Adrenal gland (tissue), 12 donors: Measurements from ENCODE around the gene PSMD7. TPM values are rescaled to one million over a fixed set of nuclear protein-coding genes. Genes with fewer than 3 reads are reported as not detected.

Source experiments
- DNase-seq, 7 donors: peaks; one replicate each; pipeline ENCODE4 v3.0.0-alpha.2; 2019 to 2020
- H3K27ac ChIP-seq, 5 donors: fragments of 200-600 bp; sonication (generic) in 4 of 5; 1 replicate in 3 of 5; 2 replicates in 2 of 5; pipeline versions ENCODE4 v1.5.1 to v1.8.0; 2016 to 2020; ENCODE audit warnings: mild to moderate bottlenecking in 1 of 5
- H3K27me3 ChIP-seq: fragments of 200-600 bp; 2 replicates; pipeline ENCODE4 v1.8.0; 2021
- H3K36me3 ChIP-seq, 2 donors: fragments of 200-600 bp; replicated peaks in 1 of 2; 1 replicate in 1 of 2; 2 replicates in 1 of 2; pipeline versions ENCODE4 v1.5.1 to v1.8.0; 2018 to 2022
- H3K4me1 ChIP-seq, 2 donors: fragments of 200-600 bp; replicated peaks in 1 of 2; 1 replicate in 1 of 2; 2 replicates in 1 of 2; pipeline versions ENCODE4 v1.5.1 to v1.8.0; 2018 to 2021
- H3K4me3 ChIP-seq, 4 donors: fragments of 200-600 bp; sonication (generic) in 3 of 4; one replicate each; pipeline ENCODE4 v1.5.1; 2016 to 2018
- H3K9me3 ChIP-seq, 3 donors: fragments of 200-600 bp; sonication (generic) in 1 of 3; replicated peaks in 1 of 3; 1 replicate in 2 of 3; 2 replicates in 1 of 3; pipeline versions ENCODE4 v1.5.1 to v1.8.0; 2016 to 2021
- CTCF ChIP-seq, 6 experiments: fragments of 450-650 bp in 4 of 6; fragments of 200-600 bp in 2 of 6; sonication (generic) in 1 of 6; IDR thresholded peaks; 1 replicate in 5 of 6; 2 replicates in 1 of 6; pipeline versions ENCODE4 v1.5.1 to v1.8.0; 2016 to 2021; ENCODE audit warnings: antibody characterized with exemption in 6 of 6, mild to moderate bottlenecking in 2 of 6, moderate library complexity in 1 of 6
- POLR2A ChIP-seq, 2 donors: fragments of 450-650 bp; IDR thresholded peaks; one replicate each; pipeline ENCODE4 v1.6.1; 2017; ENCODE audit warnings: antibody characterized with exemption in 2 of 2, mild to moderate bottlenecking in 2 of 2, moderate library complexity in 1 of 2
- WGBS, 4 donors: extraction: QIAGEN DNeasy Blood & Tissue Kit in 2 of 4; methylation state at CpG; one replicate each; pipeline versions ENCODE4 v1.1.5 to v1.1.7; 2013 to 2017; 5-methylcytosine and 5-hydroxymethylcytosine counted together
- intact Hi-C, 2 donors: fragments of 100-400 bp; cut with DNase I; formaldehyde crosslinking; loops; one replicate each; pipeline versions ENCODE4 v1.14.1 to v1.15.0; 2022 to 2023
- polyA plus RNA-seq, 3 donors: library from polyadenylated mRNA; stranded (reverse); fragments of 200-250 nt in 2 of 3; fragments of 350-450 nt in 1 of 3; fragmentation: Illumina TruSeq in 1 of 3; extraction: RNeasy Lipid Tissue Mini Kit (QIAGEN cat#74804) in 1 of 3; gene quantifications; one replicate each; pipeline ENCODE4 v1.2.3, GENCODE V29; 2013 to 2014
- total RNA-seq, 9 donors: library from RNA; depleted of rRNA in 4 of 9; stranded (reverse); fragments of >200 nt in 4 of 9; fragments of 120-200 nt in 1 of 9; fragmentation: NEBNext Ultra II Directional in 1 of 9; extraction: Animal tissue kit (Norgen Biotek cat#: 25700) in 1 of 9; gene quantifications; one replicate each; pipeline versions ENCODE4 v1.1.0 to v1.2.4, GENCODE V29; 2013 to 2023
- donor health status: healthy with polysubstance abuse.
- donor health status: Bipolar disorder and iron deficiency.
- donor health status: DM: yes; HTN: yes; CAD: no.
- donor health status: DM: no; HTN: no; CAD: no.
- donor health status: DM: no; HTN: no; CAD: no.
- donor health status: DM: yes; HTN: yes; CAD: no.

The PSMD7 gene
- total and polyA plus RNA-seq, 12 donors: 52.1 to 233 (median 89.4) TPM

- H3K4me1 ChIP-seq: peaks cover 0 to 2% of the 10 kb centered on the region in 2 donors
- DNase-seq: no peak
Observed at GRCh38 chr16:74304835-74305176, 8.2 kb downstream of the PSMD7 start.

DNA sequence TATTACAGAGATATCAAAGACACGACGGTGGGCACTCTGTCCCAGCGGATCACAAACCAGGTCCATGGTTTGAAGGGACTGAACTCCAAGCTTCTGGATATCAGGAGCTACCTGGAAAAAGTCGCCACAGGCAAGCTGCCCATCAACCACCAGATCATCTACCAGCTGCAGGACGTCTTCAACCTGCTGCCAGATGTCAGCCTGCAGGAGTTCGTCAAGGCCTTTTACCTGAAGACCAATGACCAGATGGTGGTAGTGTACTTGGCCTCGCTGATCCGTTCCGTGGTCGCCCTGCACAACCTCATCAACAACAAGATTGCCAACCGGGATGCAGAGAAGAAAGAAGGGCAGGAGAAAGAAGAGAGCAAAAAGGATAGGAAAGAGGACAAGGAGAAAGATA, 8.7 kb downstream of the PSMD7 start:
- H3K4me3 ChIP-seq: no peak overlapping the region
- peaks cover 0 to 68% of the 10 kb centered on the region in 2 donors for H3K36me3 ChIP-seq
- H3K4me1 ChIP-seq: no peaks in the 10 kb centered on the region
- no peaks in the 10 kb centered on the region for H3K27me3 ChIP-seq
- no peak for TF ChIP-seq POLR2A (IDR thresholded peaks at IDR 0.05)
- no peak for TF ChIP-seq CTCF (IDR thresholded peaks at IDR 0.05)
- WGBS, 4 donors: 76 to 83% (median 80%) methylated on average over 11 of the region's 11 CpGs
- DNase-seq: no peak
- intact Hi-C loops: no loop called here
- no peaks in the 10 kb centered on the region for H3K9me3 ChIP-seq
- no peak overlapping the region for H3K27ac ChIP-seq

More at GRCh38 chr16:74304835-74305176, 8.2 kb downstream of the PSMD7 start:
- H3K27me3 ChIP-seq: no peaks in the 10 kb centered on the region
- no peak overlapping the region for H3K4me3 ChIP-seq
- intact Hi-C loops: no loop called here
- peaks cover 0 to 72% of the 10 kb centered on the region in 2 donors for H3K36me3 ChIP-seq
- no peak for TF ChIP-seq CTCF (IDR thresholded peaks at IDR 0.05)
- TF ChIP-seq POLR2A (IDR thresholded peaks at IDR 0.05): no peak
- no peaks in the 10 kb centered on the region for H3K9me3 ChIP-seq
- WGBS, 4 donors: 68 to 82% (median 79%) methylated on average over 2 of the region's 2 CpGs
- H3K27ac ChIP-seq: no peak overlapping the region

- peaks cover 0 to 59% of the 10 kb centered on the region in 2 donors for H3K36me3 ChIP-seq
- TF ChIP-seq CTCF (IDR thresholded peaks at IDR 0.05) (no peak), POLR2A (IDR thresholded peaks at IDR 0.05) (no peak)
- no peak overlapping the region for H3K4me3 ChIP-seq
- no peak for DNase-seq
- no peak overlapping the region for H3K27ac ChIP-seq
- intact Hi-C loops: no loop called here
- WGBS, 4 donors: 60 to 68% (median 63%) methylated on average over 7 to 8 of the region's 8 CpGs
- H3K27me3 ChIP-seq: no peaks in the 10 kb centered on the region
- no peaks in the 10 kb centered on the region for H3K9me3 ChIP-seq
- H3K4me1 ChIP-seq: no peaks in the 10 kb centered on the region
Observed at GRCh38 chr16:74305978-74306784, 9.6 kb downstream of the PSMD7 start.

DNA sequence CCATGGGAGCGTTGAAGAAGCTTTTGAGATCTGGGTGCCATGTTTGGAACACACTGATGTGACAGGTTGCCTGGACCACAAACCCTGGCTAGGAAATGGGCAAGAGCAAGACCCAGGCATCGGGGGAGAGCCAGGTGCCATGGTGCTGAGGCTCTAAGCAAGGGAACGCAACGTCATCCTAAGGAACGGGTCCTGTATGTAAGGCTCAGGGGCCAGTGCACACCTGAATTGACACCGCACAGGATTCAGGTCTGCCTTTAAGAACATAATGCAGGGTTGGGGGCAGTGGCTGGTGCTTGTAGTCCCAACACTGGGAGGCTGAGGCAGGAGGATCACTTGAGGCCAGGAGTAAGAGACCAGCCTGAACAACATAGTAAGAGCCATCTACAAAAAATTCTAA, 10.8 kb downstream of the PSMD7 start:
- intact Hi-C loops: no loop called here
- no peaks in the 10 kb centered on the region for H3K9me3 ChIP-seq
- no peak overlapping the region for H3K27ac ChIP-seq
- H3K4me3 ChIP-seq: no peak overlapping the region
- TF ChIP-seq CTCF (IDR thresholded peaks at IDR 0.05): no peak
- no peak for TF ChIP-seq POLR2A (IDR thresholded peaks at IDR 0.05)
- peaks cover 0 to 47% of the 10 kb centered on the region in 2 donors for H3K36me3 ChIP-seq
- H3K4me1 ChIP-seq: no peaks in the 10 kb centered on the region
- no peak for DNase-seq
- no peaks in the 10 kb centered on the region for H3K27me3 ChIP-seq
- 92 to 96% (median 94%) methylated on average over 2 to 6 of the region's 6 CpGs for WGBS, 4 donors
